GM18951 (cell line): Measurements from ENCODE around the gene FOXL3.

Experiments used
- POLR2A ChIP-seq: IDR thresholded peaks from 4 replicates; pipeline ENCODE4 v1.6.1; 2011; ENCODE audit warnings: mild to moderate bottlenecking; ENCODE audit not compliant: insufficient read length, insufficient read depth; ENCODE audit errors: extremely low read depth
- in situ Hi-C: fragments of 300-500 bp; cut with MboI; formaldehyde crosslinking; loops from one replicate; pipeline ENCODE4 v1.12.0; 2022; ENCODE audit warnings: low sequenced_read_pairs, mixed read lengths, inconsistent platforms; ENCODE audit not compliant: unreplicated experiment

The FOXL3 gene

DNA sequence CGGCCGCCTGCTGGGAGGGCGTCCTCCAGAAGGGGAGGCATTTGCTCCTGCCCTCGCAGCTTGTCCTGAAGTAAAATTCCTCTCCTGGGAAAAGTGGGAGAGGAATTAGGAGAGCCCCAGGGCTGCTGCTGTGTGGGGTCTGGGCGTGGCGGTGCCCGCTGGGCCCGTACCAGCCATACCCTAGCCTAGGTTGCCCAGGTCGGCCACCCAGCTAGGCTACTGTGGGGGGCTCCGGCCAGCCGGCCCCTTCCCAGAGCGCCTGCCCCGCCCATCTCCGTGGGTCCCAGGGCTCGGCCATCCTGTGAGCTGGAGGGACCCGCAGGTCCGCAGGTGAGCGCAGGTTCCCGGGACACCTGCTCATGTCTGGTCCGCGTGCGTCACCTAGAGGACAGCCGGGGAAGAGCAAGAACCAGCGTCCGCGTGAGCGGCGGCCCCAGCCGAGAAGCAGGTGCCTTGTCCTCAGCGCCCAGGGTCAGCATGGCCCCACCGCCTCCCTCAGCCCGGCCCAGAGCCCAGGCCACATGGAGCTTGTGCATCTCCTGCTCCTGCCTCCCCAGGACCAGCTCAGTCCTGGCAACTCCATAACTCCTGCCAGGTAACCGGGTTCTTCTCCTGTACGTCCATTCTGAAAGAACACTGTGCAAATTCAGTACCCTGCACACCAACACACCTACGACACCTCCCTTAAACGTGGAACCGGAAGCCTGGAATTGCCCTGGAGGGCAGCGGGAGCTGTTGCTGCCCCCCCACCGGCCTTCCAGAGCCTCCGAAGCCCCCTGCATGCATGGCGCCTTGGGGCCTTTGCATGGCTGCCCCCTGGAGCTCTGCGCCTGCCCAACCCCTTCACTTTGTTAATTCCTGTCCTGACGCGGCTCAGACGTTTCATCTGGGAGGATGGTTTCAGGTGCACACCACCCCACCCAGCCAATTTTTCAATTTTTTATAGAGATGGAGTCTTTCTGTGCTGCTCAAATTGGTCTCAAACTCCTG is 22.8 kb upstream of the FOXL3 start:
- TF ChIP-seq POLR2A: no peak
- in situ Hi-C loops: no loop called here

DNA sequence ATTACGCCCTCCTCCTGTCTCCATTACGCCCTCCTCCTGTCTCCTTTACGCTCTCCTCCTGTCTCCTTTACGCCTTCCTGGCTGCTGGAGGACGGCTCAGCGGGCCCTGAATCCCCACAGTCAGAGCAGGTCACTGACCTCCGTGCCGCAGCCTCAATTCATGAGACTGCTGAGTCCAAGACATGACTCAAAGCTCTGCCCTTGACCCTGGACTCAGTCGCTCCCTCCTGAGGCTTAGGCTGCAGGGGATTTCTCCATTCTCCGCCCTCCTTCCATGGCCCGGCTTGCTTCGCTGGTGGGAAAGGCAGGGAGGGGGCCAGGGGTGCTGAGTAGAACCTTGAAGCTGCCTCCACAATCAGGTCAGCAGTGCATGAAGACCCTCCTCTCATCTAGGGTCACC is 21.0 kb upstream of the FOXL3 start:
- in situ Hi-C loops: no loop called here
- no peak for TF ChIP-seq POLR2A

DNA sequence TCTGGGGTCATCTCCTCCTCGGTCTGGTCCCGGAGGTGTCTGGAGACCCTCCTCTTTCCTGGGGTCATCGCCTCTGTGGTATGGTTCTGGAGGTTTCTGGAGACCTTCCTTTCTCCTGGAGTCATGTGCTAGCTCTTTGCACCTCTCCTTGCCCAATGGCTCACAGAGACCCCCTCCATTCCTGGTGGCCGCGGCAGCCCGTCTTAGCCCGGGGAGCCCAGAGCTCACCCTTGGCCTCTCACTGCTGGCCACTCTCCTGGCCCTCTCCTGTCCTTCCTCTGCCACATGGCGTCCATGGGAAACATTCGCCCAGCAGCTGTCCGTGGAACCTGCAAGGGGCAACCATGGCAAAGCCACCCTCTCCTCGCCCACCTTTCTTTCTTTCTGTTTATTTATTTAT is 20.2 kb upstream of the FOXL3 start:
- TF ChIP-seq POLR2A: no peak
- in situ Hi-C loops: no loop called here

DNA sequence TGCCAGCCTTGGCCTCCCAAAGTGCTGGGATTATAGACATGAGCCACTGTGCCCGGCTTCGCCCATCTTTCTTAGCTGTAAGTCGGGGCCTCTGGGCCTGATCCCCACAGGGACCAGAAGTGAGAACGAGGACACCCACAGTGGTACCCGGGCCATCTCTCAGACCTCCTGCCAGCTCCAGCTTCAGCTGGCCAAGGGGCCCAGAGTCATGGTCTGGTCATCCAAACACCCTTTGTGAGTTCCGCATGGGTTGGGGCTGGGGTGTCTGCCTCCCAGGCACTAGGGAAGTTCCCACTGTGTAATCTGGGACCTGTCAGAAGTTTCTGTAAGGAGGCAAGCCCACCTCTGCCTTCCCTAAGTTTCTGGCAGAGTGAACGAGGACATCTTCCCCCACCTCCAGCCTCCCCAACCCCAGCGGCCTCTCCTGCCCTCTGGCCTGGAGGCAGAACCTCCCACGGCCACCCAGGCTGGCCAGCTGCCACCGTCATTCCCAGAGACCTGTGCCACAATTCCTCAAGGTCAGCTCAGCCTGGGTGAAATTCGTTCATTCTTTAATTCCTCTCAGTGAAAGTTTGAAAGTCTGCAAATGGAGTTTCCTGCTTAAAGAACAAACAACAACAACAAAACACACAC is 19.5 kb upstream of the FOXL3 start:
- in situ Hi-C loops: no loop called here
- no peak for TF ChIP-seq POLR2A

DNA sequence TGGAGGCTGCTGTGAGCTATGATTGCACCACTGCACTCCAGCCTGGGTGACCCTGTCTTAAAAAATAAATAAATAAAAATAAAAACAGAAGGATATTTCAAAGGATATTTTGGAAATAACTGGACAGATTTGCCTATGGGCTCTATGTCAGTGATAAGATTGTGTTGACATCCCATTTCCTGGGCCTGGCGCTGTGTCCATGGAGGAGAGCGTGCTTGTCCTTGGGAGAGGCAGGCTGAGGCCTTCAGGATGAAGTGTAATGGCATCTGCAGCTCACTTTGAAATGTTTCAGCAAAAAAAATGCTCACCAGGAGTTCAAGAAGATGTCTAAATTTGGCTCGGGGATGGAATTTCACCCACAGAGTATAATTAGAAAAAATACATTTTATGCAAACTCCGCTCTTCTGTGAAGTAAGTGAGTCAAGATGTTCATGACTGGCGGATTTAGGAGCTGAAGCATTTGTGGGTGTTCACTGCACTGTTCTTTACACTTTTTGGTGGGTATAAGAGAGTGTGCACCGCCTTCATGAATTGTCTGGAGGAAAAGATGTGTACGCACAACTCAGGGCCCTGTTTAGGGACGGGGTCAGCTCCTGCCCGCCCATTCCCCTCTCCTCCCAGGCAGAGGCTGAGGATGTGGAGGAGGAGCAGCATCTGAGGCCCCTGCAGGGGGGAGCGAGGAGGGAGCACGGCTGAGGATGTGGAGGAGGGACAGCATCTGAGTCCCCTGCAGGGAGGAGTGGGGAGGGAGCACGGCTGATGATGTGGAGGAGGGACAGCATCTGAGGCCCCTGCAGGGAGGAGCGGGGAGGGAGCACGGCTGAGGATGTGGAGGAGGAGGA is 18.5 kb upstream of the FOXL3 start:
- in situ Hi-C loops: no loop called here
- no peak for TF ChIP-seq POLR2A

DNA sequence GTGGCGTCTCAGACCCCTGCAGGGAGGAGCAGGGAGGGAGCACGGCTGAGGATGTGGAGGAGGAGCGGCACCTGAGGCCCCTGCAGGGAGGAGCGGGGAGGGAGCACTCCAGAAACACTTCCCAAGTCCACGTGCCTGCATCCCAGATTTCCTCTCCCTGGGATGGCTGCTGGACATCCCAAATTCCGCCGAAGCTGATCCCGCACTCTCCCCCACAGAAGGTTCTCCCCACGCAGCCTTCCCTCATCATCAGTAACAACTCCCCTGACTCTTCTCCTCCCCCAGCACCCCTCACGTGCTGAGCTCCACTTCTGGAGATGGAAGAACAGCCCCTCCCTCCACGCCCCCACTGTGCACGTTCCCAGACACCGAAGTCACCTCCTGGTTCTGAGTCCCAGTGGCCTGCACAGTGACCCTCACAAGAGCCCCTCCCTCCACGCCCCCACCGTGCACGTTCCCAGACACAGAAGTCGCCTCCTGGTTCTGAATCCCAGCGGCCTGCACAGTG is 17.8 kb upstream of the FOXL3 start:
- in situ Hi-C loops: no loop called here
- no peak for TF ChIP-seq POLR2A

DNA sequence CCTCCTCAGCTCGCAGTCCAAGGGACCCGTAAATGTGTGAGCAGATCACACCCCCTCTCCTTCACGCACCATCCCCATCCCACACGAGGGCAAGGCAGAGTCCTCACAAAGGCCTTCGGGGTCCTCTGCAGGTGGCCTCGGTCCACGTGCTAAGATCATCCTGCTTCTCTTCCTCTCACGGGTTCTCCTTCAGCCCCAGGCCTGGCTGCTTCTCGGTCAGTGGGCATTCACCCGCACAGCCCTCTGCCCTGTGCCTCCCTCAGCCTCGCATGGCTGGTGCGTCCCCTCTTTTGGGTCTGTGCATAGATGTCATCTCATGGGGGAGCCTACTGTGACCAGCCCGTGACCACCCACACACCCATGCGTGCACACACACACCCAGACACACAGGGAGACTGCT is 17.3 kb upstream of the FOXL3 start:
- TF ChIP-seq POLR2A: no peak
- in situ Hi-C loops: no loop called here

DNA sequence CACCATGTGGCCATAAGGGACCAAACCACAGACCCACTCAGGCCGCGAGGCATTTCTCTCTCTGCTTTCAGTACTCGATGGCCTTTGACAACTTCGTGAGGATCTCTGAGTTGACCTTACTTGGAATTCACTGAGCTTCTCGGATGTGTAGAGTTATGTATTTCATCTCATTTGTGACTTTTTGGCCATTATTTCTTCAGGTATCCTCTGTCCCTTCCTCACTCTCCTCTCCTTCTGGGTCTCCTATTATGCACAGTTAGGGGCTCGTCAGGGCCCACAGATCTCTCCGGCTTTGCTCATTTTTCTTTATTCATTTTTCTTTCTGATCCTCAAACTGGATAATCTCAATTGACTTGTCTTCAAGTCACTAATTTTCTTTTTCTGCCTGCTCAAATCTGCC is 16.6 kb upstream of the FOXL3 start:
- in situ Hi-C loops: no loop called here
- no peak for TF ChIP-seq POLR2A

DNA sequence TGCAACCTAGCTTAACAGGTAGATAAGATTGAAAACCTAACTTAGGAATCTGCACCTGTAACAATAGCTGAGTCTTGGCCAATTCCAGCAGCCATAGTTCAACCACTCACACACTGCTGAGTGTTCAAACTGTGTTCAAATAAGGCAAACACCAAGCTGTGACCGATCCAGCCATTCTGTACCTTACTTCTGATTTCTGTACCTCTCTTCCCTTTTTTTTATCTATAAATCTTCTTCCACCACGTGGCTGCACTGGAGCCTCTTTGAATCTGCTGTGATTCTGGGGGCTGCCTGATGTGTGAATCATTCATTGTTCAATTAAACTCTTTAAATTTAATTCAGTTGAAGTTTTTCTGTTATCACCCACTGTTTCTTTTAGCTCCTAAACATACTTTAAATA is 15.7 kb upstream of the FOXL3 start:
- in situ Hi-C loops: no loop called here

DNA sequence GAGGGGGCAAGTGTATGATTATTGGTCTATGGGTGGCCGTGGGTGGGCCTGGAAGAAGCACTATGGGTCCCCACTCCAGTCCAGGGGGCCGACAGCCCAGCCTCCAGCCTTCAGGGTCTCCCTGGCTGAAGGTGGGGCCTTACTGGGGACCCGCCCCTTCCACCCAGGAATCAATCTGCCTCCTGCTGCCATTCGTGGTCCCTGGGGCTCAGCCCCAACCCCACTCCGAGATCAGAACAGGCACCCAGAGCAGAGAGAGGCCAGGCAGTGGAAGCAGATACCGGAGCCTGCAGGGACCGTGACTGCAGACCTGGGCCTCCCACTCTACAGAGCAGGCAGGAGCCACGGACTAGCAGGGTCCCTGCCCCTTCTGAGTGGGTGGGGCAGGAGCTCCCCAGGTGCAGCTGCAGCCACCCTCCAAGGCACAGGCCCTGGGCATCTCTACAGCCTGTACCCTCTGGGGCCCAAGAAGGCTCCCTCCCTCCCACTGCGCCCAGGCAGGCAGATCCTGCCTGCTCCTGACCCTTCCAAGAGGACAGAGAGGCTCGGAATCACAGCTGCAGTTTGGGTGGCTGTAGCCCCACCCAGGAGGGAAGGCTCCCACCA is 13.6 kb upstream of the FOXL3 start:
- in situ Hi-C loops: no loop called here
- no peak for TF ChIP-seq POLR2A

More for the DNA sequence above, 15.7 kb upstream of the FOXL3 start:
- no peak for TF ChIP-seq POLR2A

DNA sequence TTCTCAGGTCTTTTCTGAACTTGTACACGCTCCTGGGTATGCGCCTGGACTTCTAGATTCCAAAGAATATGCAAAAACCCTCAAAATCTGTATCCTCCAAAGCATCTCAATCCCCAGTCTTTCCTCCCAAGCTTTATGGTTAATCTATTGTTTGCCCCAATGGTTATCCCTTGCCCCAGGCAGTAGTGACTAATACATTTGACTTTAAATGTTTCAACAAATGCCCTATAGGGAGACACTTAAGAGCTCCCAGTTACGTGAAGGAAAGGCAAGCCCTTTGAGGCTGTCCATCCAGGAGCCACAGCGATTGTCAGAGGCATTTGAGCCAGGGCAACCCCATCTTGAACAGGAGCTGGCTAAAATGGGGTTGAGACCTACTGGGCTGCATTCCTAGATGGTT is 12.7 kb upstream of the FOXL3 start:
- TF ChIP-seq POLR2A: no peak
- in situ Hi-C loops: no loop called here

DNA sequence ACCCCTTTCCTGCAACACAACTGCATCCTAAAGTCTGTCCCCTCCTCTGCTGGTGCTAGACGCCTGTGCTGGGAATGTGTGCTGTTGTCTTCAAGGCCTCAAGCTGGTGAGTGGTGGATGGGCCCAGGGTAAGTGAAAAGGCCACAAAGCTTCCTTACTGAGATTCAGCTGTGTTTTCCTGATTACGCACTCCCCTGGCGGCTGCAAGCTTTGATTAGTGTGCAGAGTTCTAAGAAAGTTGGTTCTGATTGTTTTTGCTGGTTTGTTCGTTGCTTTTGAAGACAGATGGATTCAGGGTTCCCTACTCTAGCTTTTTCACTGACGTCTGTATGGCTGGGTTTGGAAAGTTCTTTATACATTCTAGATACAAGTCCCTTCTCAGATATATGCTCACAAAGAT is 11.9 kb upstream of the FOXL3 start:
- in situ Hi-C loops: no loop called here
- no peak for TF ChIP-seq POLR2A

DNA sequence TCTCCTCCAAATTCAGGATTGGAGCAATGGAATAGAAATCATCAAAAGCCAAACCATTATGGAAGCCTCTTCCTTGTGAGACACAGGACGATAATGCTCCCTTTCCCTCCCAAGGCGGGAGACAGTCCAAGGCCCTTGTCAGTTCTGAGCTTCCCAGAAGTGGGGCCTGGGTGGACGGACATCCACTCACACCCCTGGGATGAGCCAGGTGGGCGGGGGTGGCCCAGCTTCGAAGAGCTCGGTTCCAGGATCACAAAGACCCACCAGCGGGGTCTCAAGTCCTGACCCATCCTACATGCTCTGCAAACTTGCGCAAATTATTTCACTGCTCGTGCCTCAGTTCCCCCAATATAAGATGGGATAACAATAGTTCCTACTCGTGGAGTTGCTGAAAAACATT is 10.1 kb upstream of the FOXL3 start:
- no peak for TF ChIP-seq POLR2A
- in situ Hi-C loops: no loop called here
